Left hindlimb (tissue), 1 donor: ENCODE results near the gene POLR2F.
"Not testable (repeated sequence)": the region's sequence is repeated elsewhere in the genome, so short reads cannot be mapped to it uniquely, and the experiment has no call there.

Source experiments
- DNase-seq: peaks from one replicate; pipeline ENCODE4 v3.0.0-alpha.2; 2018

The POLR2F gene

GRCh38 chr22:37955825-37956397, 2.4 kb downstream of the POLR2F start:
- DNase-seq, result not testable (repeated sequence)

DNA sequence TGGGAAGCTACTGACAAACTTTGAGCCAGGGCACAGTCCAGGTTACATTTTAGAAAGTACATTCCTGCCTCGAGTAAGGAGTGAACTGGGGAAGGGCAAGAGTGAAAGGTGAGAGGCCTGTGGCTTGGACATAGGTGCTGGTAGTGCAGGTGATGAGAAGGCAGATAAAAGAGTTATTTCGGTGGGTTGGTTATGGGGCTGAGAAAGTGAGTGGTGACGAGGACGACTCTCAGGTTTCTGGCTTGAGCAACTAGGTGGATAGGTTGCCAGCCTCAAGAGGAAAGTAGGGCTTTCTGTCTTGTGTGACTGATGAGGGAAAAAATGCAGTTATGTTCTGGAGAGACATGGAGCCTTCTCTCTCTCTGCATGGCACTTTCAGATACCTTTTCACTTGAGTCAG, 3.7 kb downstream of the POLR2F start:
- no peak for DNase-seq

DNA sequence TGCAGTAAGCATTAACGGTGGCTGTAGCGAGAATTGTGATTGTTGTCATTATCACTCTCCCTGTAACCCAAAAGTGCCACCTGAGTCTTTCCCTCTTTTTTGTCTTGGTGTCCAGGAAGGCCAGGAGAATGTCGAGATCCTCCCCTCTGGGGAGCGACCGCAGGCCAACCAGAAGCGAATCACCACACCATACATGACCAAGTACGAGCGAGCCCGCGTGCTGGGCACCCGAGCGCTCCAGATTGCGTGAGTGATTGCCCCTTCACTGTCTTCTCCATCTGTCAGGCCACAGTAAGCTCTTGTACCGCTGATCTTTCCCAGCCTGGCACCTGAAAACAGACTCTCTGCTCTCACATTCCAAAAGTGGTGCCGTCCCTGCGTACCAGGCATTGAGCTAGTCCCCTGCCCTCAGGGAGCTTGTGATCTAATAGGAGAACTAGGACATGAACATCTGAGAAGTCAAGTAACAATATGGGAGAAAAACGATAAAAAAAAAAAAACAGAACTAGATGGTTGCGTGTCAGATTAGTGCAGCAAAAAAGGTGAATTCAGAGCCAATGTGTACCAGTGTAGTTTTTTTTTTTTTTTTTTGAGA, 5.8 kb downstream of the POLR2F start:
- no peak for DNase-seq

GRCh38 chr22:37961062-37961461, 7.6 kb downstream of the POLR2F start:
- no peak for DNase-seq

GRCh38 chr22:37965940-37966664, 12.6 kb downstream of the POLR2F start:
- DNase-seq, result no peak

GRCh38 chr22:37967147-37967546, 13.6 kb downstream of the POLR2F start:
- no peak for DNase-seq

- DNase-seq, result no peak
These were observed 14.3 kb downstream of the POLR2F start for GRCh38 chr22:37967637-37968451.

DNA sequence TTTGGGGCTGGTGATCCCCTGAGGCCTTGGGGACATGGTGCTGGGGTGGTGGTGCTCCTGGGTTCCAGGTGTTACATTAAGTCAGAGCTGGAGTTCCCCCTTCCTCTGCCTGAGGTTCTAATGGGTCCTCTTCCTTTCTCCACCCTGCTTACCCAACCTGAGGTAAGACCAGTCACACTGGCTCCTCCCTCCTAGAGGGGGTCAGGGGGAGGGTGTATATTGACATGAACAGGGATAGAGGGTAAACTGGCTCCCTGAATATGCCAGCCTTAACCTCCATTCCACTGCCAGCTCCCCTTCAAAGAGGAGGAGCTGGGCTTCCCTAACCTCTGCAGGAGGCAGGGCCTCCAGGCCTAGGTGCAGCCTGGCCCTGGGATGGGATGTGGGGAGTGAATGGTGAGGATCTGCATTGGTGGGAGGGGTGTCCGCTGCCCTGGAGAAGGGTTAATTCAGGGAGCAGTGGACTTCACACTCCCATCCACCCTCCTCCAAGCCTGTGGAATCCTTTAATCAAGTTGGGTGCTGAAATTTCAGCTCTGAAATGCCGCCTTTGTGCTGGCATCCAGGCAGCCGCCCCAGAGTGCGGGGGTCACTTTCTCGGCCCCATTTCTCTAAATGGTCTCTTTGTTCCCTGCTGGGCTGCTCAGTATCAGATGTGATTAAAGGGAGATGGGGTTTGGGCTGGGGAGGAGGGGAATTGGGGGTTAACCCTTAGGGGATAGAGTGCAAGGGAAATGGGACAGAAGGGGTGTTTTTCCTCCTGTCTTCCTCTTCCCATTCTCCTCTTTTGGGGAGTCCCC, 15.2 kb downstream of the POLR2F start:
- no peak for DNase-seq

DNA sequence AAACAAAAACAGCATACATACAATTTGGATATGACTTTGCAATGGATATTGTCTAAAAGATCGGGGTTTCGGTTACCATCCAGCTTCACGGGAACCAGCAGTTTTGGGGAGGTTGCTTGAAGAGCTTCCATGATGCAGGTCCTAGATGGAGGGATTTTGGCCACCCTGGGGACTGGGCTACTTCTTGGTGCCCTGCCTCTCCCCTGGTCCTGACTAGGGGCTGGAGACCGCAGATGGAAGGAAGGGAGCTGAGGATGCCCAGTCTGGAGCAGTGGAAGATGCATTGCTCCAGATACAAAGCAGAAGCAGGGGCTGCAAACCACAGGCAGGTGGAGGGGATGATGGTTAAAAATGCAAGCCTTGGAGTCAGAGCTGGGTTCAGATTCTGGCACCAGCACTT, 17.4 kb downstream of the POLR2F start:
- no peak for DNase-seq

DNA sequence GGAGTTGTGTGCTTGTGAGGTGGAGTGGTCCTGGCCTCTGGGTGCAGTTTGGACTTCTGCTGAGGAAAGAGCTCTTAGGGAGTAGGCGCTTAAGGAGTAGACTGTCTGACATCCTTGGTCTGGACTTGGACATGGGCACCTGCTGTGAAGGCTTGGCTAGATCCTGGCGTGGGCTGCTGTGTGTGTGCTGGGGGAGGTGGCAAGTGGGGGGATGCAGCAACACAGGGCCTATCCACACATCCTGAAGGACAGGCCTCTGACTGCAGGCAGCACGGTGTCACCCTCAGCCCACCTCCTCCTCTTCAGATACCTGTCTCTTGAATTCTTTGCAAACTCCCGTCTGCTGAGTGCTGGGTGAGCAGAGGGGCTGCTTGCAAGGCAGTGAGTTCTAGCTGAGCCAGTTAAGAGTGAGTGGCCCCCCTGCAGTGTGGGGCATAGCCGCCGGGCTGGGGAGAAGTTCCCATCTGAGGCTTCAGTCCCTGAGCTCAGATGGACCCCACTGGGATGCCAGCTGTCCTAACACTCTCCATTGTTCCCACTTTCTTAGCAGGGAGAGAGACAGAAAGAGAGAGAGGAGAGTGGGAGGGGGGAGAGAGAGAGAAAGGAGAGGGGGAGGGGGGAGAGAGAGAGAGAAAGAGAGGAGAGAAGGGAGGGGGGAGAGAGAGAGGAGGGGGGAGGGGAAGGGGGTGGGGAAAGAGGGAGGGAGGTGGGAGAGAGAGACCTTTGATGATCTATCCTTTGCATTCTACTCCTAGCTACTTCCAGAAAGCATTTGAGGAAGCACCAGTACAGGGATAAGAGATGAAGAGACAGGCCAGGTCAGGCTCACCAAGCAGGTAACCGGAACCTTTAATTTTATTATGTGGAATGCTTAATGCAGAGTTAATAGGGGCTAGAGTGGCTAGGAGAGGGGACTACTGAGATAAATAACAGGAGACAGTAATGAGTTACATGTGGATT, 18.3 kb downstream of the POLR2F start:
- DNase-seq, result no peak

GRCh38 chr22:37972527-37972926, 19.0 kb downstream of the POLR2F start:
- no peak for DNase-seq

DNA sequence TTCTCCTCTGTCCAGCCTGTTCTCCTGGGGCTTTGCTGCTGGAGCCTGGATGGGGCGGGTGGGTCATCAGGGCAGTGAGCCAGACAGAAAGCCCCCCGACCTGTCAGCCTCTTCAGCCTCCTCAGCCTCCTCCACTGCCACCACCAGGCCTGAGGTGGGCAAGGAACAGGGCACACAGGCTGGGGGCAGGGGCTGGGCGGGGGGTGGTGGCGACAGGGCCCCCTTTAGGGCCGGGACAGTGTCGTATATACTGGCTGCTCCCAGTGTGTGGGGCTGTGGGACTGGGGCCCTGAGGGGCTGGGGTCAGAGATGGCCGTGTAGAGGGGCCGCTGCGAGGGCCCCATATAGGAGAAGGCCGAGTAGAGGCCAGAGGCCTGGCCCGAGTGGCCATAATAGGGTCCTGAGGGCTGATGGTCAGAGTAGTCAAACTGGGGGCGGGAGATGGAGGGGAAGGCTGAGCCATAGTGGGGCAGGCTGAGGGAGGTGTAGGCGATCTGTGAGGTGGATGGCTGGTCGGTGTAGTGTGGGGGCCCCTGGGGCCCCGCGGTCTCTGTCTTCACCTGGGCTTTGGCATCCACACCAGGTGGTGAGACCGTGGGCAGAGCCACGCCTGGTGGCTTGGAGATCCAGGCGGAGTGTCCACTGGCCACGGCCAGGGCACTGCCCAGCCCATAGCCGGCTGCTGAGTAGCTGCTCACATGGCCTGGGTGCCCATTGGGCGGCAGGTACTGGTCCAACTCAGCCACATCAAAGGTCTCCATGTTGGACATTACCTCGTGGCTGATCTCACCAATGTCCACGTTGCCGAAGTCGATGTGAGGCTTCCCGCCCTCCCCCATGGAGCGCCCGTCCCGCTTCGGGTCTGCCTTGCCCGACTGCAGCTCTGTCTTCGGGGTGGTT, 20.0 kb downstream of the POLR2F start:
- DNase-seq, result no peak

DNA sequence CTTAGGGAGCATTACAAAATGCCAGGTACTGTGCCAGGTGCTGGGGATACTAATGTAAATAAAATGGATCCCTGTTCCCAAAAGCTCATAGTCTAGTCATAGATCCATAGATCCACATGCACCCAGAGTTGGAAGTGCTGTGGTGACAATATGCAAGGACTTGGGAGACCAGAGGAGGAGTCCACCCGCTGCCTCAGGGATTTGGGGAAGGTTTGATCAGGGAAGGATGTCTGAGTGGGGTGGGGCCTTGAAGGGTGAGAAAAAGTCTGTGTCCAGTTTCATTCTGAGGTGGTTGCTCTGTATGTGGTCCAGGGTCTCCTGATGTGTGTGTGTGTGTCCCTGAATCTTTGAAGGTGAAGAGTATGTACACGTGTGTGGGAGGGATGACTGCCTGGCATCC, 21.7 kb downstream of the POLR2F start:
- DNase-seq, result no peak

- DNase-seq, result not testable (repeated sequence)
These were observed 22.5 kb downstream of the POLR2F start for GRCh38 chr22:37976022-37976421.

- DNase-seq, result no peak
These were observed 23.0 kb downstream of the POLR2F start for GRCh38 chr22:37976547-37976946.

GRCh38 chr22:37979782-37980181, 26.3 kb downstream of the POLR2F start:
- DNase-seq, result no peak

GRCh38 chr22:37981282-37982011, 27.9 kb downstream of the POLR2F start:
- no peak for DNase-seq

GRCh38 chr22:37982151-37982785, 28.8 kb downstream of the POLR2F start:
- DNase-seq, result no peak
